ENCODE measurements around the gene PRSS21. TPM values are rescaled to one million over a fixed set of nuclear protein-coding genes. Genes with fewer than 3 reads are reported as not detected.

The PRSS21 gene
- 10 to 100 TPM in 1 of 2 donors, under 1 TPM in 1; 0.53 to 21.5 TPM for total RNA-seq

GRCh38 chr16:2816751-2817339, at the start of gene PRSS21:
PRSS21 (plus strand) TSS chr16:2817237; CDS start chr16:2817269, 32 bp downstream.
- Mint-ChIP-seq H3K4me1 (ENCODE audit: low read depth in 2 of 2) (peaks cover 0 to 2% of the 10 kb centered on the region in 2 donors), H3K27ac (no peak within 1 kb of the TSS), H3K9me3 (no peaks in the 10 kb centered on the region), H3K4me3 (no peak within 1 kb of the TSS), H3K36me3 (no peaks in the 10 kb centered on the region), H3K27me3 (no peaks in the 10 kb centered on the region)
- ATAC-seq (peak; percentile 49 to 75), DNase-seq (ENCODE audit: low spot score) (no peak)

DNA sequence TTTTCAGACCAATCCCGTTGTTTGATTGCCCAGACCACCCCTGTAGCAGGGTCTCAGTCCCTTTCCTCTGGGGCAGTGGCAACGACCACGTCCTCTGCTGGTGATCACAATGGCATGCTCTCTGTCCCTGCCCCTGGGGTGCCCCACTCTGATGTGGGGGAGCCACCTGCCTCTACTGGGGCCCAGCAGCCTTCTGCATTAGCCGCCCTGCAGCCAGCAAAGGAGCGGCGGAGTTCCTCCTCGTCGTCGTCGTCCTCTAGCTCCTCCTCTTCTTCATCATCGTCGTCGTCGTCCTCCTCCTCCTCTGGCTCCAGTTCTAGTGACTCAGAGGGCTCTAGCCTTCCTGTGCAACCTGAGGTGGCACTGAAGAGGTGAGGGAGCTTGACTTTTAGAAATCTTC, 49.1 kb upstream of the PRSS21 start:
- ATAC-seq = no peak
- no peak for DNase-seq (ENCODE audit: low spot score)
- Mint-ChIP-seq H3K36me3 (peaks cover 36% of the 10 kb centered on the region), H3K9me3 (no peaks in the 10 kb centered on the region), H3K27ac (peak overlapping the region in 1 of 2 donors; percentile 69), H3K27me3 (no peaks in the 10 kb centered on the region), H3K4me3 (no peak overlapping the region), H3K4me1 (ENCODE audit: low read depth in 2 of 2) (peaks cover 34 to 56% of the 10 kb centered on the region in 2 donors)

GRCh38 chr16:2768403-2769089, 48.5 kb upstream of the PRSS21 start:
- Mint-ChIP-seq H3K36me3 (peaks cover 31% of the 10 kb centered on the region), H3K4me1 (ENCODE audit: low read depth in 2 of 2) (peaks cover 30 to 52% of the 10 kb centered on the region in 2 donors), H3K27me3 (no peaks in the 10 kb centered on the region), H3K27ac (no peak overlapping the region), H3K4me3 (no peak overlapping the region), H3K9me3 (no peaks in the 10 kb centered on the region)
- DNase-seq (ENCODE audit: low spot score) = no peak
- no peak for ATAC-seq

GRCh38 chr16:2769100-2769529, 47.9 kb upstream of the PRSS21 start:
- no peaks in the 10 kb centered on the region for H3K9me3 Mint-ChIP-seq
- H3K4me1 Mint-ChIP-seq (ENCODE audit: low read depth in 2 of 2) = peaks cover 26 to 47% of the 10 kb centered on the region in 2 donors
- H3K27me3 Mint-ChIP-seq = no peaks in the 10 kb centered on the region
- no peak for ATAC-seq
- peaks cover 25% of the 10 kb centered on the region for H3K36me3 Mint-ChIP-seq
- DNase-seq (ENCODE audit: low spot score) = no peak
- peak overlapping the region in 1 of 2 donors; percentile 16 for H3K27ac Mint-ChIP-seq
- H3K4me3 Mint-ChIP-seq = no peak overlapping the region

DNA sequence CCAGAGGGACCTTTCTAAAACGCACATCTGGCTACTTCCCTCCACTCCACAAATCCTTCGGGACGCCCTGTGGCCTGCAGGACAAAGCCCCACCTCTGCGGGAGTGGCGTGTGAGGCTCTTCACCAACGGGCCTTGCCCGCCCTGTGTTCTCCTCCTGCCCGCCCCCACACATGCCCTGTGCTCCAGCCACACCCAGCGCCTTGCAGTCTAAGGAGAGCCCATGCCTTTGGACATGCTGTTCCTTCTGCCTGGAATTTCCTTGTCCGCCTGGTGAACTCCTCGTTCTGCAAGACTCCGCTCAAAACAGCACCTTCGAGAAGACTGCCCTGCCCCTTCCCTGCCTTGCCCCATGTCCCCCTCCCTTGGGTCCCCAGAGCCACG, 47.4 kb upstream of the PRSS21 start:
- Mint-ChIP-seq H3K4me1 (ENCODE audit: low read depth in 2 of 2) (peaks cover 26 to 45% of the 10 kb centered on the region in 2 donors), H3K27ac (peak overlapping the region; percentile 16 to 44), H3K4me3 (no peak overlapping the region), H3K27me3 (no peaks in the 10 kb centered on the region), H3K9me3 (no peaks in the 10 kb centered on the region), H3K36me3 (peaks cover 20% of the 10 kb centered on the region)
- ATAC-seq (no peak), DNase-seq (ENCODE audit: low spot score) (no peak)

DNA sequence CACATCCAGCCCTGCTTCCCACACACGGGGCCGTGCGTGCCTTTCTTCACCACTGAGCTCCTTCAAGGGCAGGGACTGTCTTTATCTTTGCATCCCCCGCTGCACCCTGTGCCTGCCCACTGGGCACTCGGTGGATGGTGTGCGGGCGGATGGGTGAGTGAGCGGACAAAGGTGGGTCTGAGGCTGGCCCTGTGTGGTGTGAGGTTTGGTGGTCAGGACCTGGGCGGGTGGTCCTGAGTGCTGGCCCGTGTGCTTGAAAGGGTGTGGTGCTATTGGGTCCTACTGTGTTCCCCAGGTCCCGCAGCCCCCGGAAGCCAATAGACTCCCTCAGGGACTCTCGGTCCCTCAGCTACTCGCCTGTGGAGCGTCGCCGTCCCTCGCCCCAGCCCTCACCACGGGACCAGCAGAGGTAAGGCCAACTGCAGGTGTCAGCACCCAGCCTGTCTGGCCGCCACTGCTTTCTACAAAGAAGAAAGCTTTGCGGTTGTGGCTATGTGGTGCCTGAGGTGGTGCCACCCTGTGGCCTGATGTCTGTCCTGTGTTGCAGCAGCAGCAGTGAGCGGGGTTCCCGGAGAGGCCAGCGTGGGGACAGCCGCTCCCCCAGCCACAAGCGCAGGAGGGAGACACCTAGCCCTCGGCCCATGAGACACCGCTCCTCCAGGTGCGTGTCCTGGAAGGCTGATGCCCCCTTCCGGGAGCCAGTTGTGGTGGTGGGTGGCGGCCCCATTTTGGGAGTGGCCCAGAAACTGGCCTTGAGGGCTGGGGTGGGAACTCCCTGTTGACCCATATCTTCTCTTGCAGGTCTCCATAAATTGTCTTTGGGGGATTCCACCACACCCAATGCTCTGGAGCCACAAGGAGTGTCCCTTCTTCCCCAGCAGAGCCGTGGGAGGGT, 46.7 kb upstream of the PRSS21 start:
- no peak for DNase-seq (ENCODE audit: low spot score)
- H3K36me3 Mint-ChIP-seq = peaks cover 20% of the 10 kb centered on the region
- peak overlapping the region; percentile 16 to 44 for H3K27ac Mint-ChIP-seq
- H3K4me1 Mint-ChIP-seq (ENCODE audit: low read depth in 2 of 2) = peaks cover 26 to 40% of the 10 kb centered on the region in 2 donors
- H3K9me3 Mint-ChIP-seq = no peaks in the 10 kb centered on the region
- H3K27me3 Mint-ChIP-seq = no peaks in the 10 kb centered on the region
- no peak overlapping the region for H3K4me3 Mint-ChIP-seq
- ATAC-seq = peak; percentile 37 to 64

DNA sequence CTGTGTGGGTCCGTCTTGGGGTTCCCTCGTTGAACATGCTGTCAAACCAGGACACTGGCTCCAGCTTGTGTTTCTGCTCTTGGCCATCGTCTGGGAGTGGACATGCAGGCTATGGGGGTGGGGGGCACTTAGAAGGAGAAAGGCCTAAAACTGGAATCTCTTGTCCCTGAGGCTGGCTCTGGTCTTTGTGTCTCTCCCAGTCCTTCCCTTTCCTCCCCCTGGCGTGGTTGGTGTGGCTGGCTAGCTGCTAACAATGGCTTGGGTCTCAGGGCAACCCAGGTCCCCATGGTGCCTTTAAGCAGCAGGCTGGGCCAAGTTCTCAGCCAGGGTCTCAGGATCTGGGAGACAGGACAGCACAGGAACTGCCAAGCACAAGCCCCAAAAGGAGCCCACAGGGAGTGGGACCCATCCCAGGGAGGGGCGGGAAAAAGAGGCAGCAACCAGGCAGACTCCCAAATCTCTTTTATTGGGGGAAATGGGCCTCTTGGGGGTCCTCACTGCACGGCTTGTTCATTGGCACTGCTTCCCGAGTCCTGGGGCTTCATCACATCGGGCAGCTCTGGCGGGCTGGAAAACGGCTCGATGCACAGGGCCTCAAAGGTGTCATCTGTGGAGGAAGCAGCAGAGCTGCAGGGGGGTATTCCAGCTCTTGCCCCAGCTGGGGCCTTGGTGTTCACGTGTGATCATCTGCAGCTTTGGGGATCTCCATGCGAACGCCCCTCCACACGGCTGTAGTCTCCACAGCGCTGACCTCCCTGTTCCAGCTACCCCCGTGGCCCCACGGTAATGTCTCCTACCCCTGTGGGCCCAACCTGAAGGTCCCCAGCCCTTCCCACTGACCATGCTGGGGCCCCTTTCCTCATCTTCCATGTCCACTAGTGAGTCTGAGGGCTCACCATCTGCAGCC, 45.3 kb upstream of the PRSS21 start:
- DNase-seq (ENCODE audit: low spot score) (no peak), ATAC-seq (no peak)
- Mint-ChIP-seq H3K27ac (peak overlapping the region; percentile 30 to 60), H3K4me3 (no peak overlapping the region), H3K9me3 (no peaks in the 10 kb centered on the region), H3K36me3 (peaks cover 15% of the 10 kb centered on the region), H3K27me3 (no peaks in the 10 kb centered on the region), H3K4me1 (ENCODE audit: low read depth in 2 of 2) (peaks cover 30 to 40% of the 10 kb centered on the region in 2 donors)

DNA sequence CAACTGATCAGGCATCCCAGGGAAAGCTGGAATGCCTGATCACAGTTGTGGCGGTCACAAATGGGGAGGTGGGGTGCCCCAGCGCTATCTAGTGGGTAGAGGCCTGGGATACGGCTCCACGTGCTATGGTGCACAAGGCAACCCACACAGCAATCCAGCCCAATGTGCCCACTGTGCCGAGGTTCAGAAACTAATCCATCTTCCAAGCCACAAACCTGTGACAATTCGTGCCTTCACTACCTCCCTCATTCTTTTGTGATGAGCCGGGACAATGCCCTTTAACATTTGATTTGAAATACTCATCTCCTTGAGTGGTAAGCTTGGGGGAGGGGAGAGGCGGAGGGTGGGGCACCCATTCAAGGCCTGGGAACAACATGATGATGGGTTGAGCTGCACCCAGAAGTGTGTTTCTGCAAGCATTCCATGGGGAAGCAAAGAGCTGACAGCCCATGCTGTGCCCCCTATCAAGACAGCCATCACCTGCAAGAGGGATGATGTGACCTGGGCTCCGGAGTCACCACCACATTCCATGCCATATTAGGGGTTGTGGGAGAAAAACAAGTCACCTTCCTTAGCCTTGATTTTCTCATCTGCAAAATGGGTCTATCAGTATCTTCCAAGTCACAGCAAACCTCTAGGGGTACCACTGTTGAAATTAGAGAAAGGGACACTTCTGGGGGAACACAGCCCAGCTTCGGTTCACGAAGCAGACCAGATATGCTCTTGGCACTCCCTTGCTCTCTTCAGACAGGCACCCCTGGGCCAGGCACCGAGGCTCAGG, 43.7 kb upstream of the PRSS21 start:
- H3K4me3 Mint-ChIP-seq = no peak overlapping the region
- no peak for DNase-seq (ENCODE audit: low spot score)
- no peaks in the 10 kb centered on the region for H3K27me3 Mint-ChIP-seq
- H3K36me3 Mint-ChIP-seq = peaks cover 8% of the 10 kb centered on the region
- peaks cover 28 to 36% of the 10 kb centered on the region in 2 donors for H3K4me1 Mint-ChIP-seq (ENCODE audit: low read depth in 2 of 2)
- peak overlapping the region; percentile 30 to 60 for H3K27ac Mint-ChIP-seq
- no peak for ATAC-seq
- no peaks in the 10 kb centered on the region for H3K9me3 Mint-ChIP-seq

DNA sequence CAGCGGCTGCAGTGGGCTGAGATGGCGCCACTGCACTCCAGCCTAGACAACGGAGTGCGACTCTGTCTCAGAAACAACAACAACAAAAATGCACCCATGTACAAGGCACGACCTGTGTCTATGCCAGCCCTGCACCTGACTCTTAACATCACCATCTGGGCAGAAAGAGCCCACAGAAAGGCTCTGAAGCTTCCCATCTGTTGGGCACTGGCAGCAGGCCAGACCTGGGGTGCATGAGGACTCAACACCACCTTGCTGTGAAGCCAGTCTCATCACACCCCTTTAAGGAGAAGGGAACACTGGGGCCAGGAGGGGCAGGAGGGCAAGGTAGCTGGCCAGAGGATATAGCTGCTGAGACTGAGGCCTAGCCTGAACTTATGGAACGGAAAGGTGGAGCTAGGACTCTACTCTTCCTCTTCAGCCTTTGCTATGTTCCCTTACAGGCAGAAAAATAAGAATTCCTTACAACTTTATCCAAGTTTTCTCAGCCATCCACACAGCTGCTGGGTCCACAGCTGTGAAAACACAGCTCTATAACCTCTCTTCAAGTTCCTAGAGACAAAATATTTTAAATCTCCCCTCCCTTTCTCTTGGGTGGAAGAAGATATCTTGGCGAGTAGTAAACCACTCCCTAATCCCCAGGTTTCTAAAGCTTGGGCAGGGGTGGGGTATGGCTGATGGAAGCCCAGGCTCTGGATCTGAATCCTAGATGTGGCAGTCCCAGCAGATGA, 42.7 kb upstream of the PRSS21 start:
- no peaks in the 10 kb centered on the region for H3K9me3 Mint-ChIP-seq
- H3K4me3 Mint-ChIP-seq = peak overlapping the region; percentile 8
- ATAC-seq (no peak), DNase-seq (ENCODE audit: low spot score) (no peak)
- H3K27ac Mint-ChIP-seq = no peak overlapping the region
- H3K27me3 Mint-ChIP-seq = no peaks in the 10 kb centered on the region
- H3K4me1 Mint-ChIP-seq (ENCODE audit: low read depth in 2 of 2) = peaks cover 33 to 36% of the 10 kb centered on the region in 2 donors
- H3K36me3 Mint-ChIP-seq = peaks cover 8% of the 10 kb centered on the region

- no peaks in the 10 kb centered on the region for H3K9me3 Mint-ChIP-seq
- peak overlapping the region; percentile 91 for H3K4me3 Mint-ChIP-seq
- peaks cover 27 to 28% of the 10 kb centered on the region in 2 donors for H3K4me1 Mint-ChIP-seq (ENCODE audit: low read depth in 2 of 2)
- no peak for ATAC-seq
- H3K36me3 Mint-ChIP-seq = peaks cover 8% of the 10 kb centered on the region
- H3K27me3 Mint-ChIP-seq = no peaks in the 10 kb centered on the region
- H3K27ac Mint-ChIP-seq = peak overlapping the region; percentile 27 to 86
- DNase-seq (ENCODE audit: low spot score) = no peak
Measured at GRCh38 chr16:2775131-2775716, 41.8 kb upstream of the PRSS21 start.

- ATAC-seq (no peak), DNase-seq (ENCODE audit: low spot score) (no peak)
- no peaks in the 10 kb centered on the region for H3K9me3 Mint-ChIP-seq
- H3K36me3 Mint-ChIP-seq = peaks cover 8% of the 10 kb centered on the region
- peak overlapping the region; percentile 86 to 92 for H3K27ac Mint-ChIP-seq
- H3K4me1 Mint-ChIP-seq (ENCODE audit: low read depth in 2 of 2) = peaks cover 27 to 34% of the 10 kb centered on the region in 2 donors
- H3K27me3 Mint-ChIP-seq = no peaks in the 10 kb centered on the region
- H3K4me3 Mint-ChIP-seq = peak overlapping the region; percentile 91
Measured at GRCh38 chr16:2775765-2776499, 41.1 kb upstream of the PRSS21 start.
